Urothelium cell line (cell line): ENCODE data around the gene ZDHHC11B.
"Not testable (repeated sequence)": the region's sequence is repeated elsewhere in the genome, so short reads cannot be mapped to it uniquely, and the experiment has no call there.

Experiments used
- DNase-seq: peaks from one replicate; pipeline ENCODE4 v3.0.0; 2011; ENCODE audit warnings: low spot score, mixed read lengths
- FAIRE-seq: peaks from 2 replicates; lab custom pipeline; 2011; peaks lifted over from hg19 to GRCh38; lab: Jason Lieb, UNC

ZDHHC11B gene, protein sequence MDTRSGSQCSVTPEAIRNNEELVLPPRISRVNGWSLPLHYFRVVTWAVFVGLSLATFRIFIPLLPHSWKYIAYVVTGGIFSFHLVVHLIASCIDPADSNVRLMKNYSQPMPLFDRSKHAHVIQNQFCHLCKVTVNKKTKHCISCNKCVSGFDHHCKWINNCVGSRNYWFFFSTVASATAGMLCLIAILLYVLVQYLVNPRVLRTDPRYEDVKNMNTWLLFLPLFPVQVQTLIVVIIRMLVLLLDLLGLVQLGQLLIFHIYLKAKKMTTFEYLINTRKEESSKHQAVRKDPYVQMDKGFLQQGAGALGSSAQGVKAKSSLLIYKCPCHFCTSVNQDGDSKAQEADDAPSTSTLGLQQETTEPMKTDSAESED

GRCh38 chr5:784428-785177 is at the start of gene ZDHHC11B:
TSS of gene ZDHHC11B (minus strand) at chr5:784729. CDS start at chr5:766919, 17,810 bp downstream.
- FAIRE-seq = peak; percentile 84
- DNase-seq = peak; percentile 95

- FAIRE-seq, DNase-seq: not testable (repeated sequence)
Observed at GRCh38 chr5:834013-834412, 49.5 kb upstream of the ZDHHC11B start.

- FAIRE-seq = peak; percentile 67
- DNase-seq = not testable (repeated sequence)
Observed at GRCh38 chr5:828194-828593, 43.7 kb upstream of the ZDHHC11B start.

DNA sequence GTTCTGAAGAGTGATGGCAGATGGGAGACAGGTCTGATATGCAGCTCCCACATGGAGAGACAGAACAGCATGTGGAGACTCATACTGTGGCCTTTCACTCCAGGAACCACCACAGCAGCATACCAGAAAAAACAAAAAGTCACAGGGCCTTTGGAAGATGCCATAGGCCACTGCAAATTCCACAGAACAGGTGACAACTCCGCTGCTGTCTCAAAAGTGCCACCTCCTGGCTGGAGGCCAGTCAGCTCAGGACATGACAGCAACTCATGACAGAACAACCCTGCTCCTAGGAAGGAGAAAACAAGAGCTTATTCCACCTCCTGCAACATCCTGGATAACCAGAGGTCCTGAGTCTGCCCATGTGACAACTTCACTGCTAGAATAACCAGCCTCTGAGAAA is 41.0 kb upstream of the ZDHHC11B start:
- peak; percentile 46 for FAIRE-seq

DNA sequence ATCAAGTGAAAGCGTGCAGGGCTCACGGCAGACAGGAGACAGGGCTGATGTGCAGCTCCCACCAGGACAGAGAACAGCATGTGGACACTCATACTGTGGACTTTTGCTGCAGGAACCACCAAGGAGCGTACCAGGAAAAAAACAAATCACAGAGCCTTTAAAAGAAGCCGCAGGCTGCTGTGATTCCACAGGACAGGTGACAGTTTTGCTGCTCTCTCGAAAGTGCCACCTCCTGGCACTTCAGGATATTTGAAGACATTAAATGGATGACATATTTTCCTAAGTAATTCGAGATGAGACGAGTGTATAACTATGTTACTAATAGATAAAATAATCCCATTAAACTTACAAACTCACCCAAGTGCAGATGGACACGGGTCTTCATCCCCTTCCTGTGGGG is 37.0 kb upstream of the ZDHHC11B start:
- DNase-seq (no peak), FAIRE-seq (no peak)

More for the DNA sequence above, 41.0 kb upstream of the ZDHHC11B start:
- not testable (repeated sequence) for DNase-seq

DNA sequence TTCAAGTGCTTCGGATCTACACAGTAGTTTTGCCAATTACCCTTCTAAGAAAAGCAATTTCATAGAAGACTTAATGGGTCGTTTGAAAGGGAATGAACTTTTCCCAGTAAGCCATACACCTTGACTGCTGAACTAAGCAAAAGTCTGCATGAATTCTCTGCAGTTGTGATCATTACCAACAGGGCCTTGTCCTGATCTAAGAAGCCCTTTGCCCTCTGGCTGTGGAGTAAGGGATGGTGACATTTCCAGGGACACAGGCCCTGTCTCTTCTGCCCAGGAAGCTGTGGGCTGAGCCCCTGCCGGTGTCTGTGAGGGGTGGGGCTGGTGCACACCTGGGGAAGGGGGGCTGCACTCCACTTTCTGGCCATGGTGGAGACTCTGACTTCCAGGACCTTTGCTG is 35.7 kb upstream of the ZDHHC11B start:
- DNase-seq (no peak), FAIRE-seq (no peak)

DNA sequence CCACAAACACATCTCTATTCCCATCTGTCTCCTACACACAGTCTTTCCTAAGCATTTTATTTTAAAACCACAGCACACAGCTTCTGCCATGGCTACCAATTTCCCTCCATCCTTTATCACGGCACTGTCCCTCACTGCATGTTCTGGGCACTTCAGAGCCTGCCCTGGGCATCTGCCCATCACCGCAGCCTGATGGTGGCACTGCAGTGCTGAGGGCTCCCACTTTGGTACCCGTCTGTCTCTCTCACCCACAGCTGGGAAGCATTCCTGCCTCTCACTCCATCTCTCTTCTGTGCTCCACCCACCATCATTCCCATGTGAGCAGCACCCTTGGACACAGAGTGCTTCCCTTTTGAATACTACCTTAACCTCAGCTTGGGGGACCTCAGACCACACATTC is 34.5 kb upstream of the ZDHHC11B start:
- FAIRE-seq (no peak), DNase-seq (no peak)

DNA sequence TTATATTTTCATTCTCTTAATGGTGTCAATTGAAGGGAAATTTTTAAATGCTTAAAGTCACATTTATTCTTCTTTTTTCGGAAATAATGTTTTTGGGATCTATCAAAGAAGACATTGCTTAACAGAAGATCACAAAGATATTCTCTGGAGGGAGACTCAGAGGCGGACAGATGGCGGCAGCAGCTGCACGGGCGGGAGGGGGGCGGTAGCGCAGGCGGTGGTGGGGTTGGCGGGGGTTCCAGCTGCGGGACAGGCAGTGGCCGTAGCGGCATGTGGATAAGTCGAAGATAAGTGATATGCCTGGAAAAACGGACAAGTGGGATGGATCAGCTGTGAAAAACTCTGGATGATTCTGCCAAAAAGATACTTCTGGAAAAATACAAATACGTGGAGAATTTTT is 31.6 kb upstream of the ZDHHC11B start:
- DNase-seq = no peak
- no peak for FAIRE-seq

GRCh38 chr5:815449-815848 is 30.9 kb upstream of the ZDHHC11B start:
- FAIRE-seq = no peak
- no peak for DNase-seq

- FAIRE-seq = peak; percentile 13
- DNase-seq = not testable (repeated sequence)
Observed at GRCh38 chr5:813575-813974, 29.0 kb upstream of the ZDHHC11B start.

- DNase-seq = not testable (repeated sequence)
- FAIRE-seq = peak; percentile 9
Observed at GRCh38 chr5:811384-811783, 26.9 kb upstream of the ZDHHC11B start.

DNA sequence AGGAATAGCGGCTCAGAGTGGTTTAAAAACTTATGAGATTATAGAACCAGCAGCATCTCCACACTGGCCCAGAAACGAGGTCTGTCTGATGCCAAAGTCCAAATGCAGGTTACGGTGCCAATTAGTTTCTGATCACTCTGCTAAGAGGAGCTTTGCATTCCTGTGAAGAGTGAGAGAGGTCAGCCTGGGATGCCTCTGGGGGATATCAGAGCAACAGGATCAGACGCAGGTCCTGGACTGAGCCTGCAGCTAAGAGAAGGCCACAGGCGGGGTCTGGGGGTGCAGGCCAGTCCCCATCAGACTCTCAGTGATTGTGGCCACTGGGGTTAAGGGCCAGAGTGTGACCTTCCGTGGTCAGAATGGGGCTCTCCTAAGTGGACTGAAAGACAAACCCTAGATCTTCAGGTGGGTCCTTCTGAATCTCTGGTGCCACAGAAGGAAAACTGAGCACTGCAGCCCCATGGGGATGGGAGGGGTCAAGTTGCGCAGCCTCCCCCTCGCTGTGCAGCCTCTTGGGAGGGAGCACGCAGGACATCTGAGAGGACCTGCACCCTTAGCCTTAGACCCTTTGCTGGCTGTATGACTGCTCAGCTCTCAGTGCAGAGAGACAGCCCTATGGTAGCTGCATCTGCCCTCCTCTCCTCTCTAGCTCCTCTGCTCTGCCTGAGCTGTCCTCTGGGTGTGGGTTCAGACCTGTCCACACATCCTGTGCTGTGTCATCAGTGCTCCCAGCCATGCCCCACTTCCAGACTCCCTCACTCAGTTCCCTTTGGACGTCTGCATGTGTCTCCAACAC is 23.4 kb upstream of the ZDHHC11B start:
- FAIRE-seq = peak; percentile 50
- not testable (repeated sequence) for DNase-seq

DNA sequence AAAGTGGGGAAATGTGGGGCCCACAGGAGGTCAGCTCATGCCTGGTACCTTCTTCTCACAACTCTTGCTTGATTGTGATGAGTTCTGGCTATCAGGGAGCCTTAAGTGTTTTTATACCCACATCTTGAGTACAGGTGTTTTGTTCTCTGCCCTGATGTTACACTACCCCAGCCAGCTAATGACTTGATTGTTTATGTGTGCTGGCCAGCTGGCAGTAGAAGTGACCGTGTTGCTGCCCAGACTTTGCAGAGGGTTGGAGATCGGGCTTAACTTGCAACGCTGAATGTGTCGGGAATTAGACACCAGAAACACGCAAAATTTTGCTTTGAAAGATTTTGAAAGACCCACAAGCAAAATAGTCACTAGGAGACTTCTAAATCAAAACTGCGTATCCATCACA is 16.9 kb upstream of the ZDHHC11B start:
- DNase-seq (no peak), FAIRE-seq (no peak)

DNA sequence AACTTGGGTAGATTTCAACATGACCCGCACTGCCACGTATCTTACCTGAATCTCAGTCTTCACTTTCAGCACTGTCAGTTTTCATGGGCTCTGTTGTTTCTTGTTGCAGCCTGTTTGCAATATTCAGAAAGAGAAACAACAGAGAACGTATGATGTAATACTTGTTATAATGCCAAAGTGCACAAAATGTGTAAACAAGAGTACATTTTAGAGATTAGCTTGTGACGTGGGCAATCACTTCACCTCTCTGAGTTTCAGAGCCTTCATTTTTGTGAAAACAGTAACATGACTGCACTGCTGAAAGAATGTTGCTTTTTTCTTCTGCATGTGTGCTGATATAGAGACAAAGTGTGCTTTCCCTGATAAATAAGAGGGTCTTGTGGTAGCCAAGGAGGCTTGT is 16.5 kb upstream of the ZDHHC11B start:
- not testable (repeated sequence) for FAIRE-seq, DNase-seq

- peak; percentile 40 for FAIRE-seq
- not testable (repeated sequence) for DNase-seq
Observed at GRCh38 chr5:798505-799138, 14.1 kb upstream of the ZDHHC11B start.

GRCh38 chr5:797986-798385 is 13.5 kb upstream of the ZDHHC11B start:
- not testable (repeated sequence) for DNase-seq, FAIRE-seq

DNA sequence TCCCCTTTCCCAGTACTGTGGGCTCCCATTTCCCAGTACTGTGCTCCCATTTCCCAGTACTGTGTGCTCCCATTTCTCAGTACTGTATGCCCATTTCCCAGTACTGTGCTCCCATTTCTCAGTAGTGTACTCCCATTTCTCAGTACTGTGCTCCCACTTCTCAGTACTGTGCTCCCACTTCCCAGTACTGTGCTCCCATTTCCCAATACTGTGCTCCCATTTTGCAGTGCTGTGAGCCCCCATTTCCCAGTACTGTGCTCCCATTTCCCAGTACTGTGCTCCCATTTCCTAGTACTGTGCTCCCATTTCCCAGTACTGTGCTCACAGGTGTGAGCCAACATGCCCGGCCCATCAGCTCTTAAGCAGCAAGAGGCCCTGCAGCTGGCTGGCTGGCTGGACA is 11.3 kb upstream of the ZDHHC11B start:
- not testable (repeated sequence) for DNase-seq, FAIRE-seq

GRCh38 chr5:794948-795347 is 10.4 kb upstream of the ZDHHC11B start:
- FAIRE-seq, DNase-seq: not testable (repeated sequence)

DNA sequence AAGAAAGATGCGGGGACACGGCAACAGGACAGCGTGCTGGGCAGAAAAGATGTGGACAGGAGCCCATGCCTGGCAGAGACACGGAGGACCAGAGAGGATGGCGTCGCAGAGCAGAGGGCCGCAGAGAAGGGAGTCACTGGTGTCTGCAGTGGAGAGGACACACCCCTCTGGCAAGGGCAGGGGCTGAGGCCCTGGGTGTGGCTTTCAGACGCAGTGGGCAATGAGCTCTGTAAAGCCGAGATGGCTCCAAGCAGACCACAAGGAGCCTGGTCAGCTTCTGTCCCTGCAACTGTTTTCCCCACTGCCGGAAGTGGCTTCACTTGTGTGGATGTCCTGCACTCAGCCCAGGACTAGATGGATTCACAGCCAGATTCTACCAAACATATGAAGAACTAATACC is 4.2 kb upstream of the ZDHHC11B start:
- DNase-seq, FAIRE-seq: not testable (repeated sequence)

GRCh38 chr5:787857-788233 is 3.3 kb upstream of the ZDHHC11B start:
- FAIRE-seq, DNase-seq: not testable (repeated sequence)
